ENCODE measurements around the gene LIMS1.
"Not testable (repeated sequence)": the region's sequence is repeated elsewhere in the genome, so short reads cannot be mapped to it uniquely, and the experiment has no call there.

The LIMS1 gene

DNA sequence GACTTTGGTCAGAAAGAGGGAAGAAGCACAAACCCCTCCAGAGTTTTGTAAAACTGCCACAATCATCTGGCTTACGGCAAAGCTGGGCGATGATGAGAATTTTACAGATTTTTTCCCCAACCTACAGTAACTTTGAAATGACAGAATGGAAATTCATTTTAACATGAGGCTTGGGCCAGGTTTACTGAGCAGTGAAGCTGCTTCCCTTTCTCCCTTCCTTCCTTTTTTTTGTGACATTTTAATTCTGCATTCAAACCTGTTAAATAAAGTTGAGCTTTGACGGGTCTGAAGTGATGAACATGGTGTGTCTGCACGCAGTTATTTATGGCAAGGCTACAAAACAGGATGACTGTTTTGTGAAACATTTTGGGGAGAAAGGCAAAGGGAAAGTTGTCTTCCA lies 123.2 kb downstream of the LIMS1 start:
- FAIRE-seq; DNase-seq (ENCODE audit: low spot score): not testable (repeated sequence)

GRCh38 chr2:108658553-108658952 lies 124.3 kb downstream of the LIMS1 start:
- DNase-seq (ENCODE audit: low spot score); FAIRE-seq: not testable (repeated sequence)

DNA sequence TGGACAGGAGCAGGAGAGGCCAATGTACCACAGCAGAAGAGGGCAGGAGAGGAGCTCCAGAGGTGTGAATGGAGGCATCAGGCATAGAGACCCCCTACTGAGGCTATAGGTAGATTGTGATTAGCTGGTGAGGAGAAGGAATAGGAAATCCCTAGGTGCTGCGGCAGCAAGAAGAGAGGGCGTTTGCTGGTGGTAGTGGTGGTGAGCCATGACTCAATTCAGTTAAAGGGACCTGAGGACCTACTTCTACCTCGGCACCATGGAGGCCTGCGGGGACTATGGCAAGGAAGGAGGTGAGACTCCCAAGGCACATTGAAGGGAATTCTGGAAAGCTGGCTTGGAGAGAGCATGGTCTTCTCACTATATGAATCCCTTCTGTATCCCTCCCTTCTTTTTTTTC lies 127.2 kb downstream of the LIMS1 start:
- not testable (repeated sequence) for FAIRE-seq

GRCh38 chr2:108662207-108662612 lies 127.9 kb downstream of the LIMS1 start:
- DNase-seq (ENCODE audit: low spot score) = peak; percentile 62
- peak; percentile 89 for FAIRE-seq

More for the DNA sequence above, 127.2 kb downstream of the LIMS1 start:
- DNase-seq (ENCODE audit: low spot score) = not testable (repeated sequence)

DNA sequence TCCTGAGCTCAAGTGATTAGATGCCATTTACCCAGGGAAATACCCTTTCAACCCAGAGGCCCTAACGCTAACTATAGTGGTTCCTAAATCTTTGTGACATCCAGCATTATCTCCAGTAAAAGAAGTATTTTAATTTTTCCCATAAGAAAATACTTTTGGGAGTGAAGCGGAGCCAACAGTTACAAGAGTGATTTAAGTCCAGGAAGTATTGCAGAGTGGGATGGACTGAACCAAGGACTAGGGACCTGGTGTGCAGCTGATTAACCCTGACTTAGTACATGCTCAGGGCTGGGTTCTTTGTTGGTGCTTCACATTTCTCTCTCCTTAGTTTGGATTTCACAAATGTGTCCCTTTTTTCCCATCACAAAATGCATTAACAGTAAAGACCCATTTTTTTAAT lies 129.1 kb downstream of the LIMS1 start:
- not testable (repeated sequence) for DNase-seq (ENCODE audit: low spot score); FAIRE-seq

- not testable (repeated sequence) for FAIRE-seq; DNase-seq (ENCODE audit: low spot score)
These were observed 129.8 kb downstream of the LIMS1 start for GRCh38 chr2:108664089-108664488.

DNA sequence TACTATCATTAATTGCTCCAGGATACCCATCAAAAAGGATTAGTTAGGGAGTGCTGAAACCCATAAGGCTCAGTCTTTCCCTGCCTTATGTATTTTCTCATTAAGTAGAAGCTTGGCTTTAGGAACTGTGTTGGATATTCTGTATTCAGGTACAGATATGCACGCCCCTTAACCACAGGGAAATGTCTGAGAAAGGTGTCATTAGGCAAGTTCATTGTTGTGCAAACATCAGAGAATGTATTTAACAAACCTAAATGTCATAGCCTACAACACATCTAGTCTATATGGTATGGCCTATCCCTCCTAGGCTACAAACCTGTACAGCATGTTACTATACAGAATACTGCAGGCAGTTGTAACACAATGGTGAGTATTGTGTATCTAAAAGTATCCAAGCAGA lies 130.7 kb downstream of the LIMS1 start:
- DNase-seq (ENCODE audit: low spot score); FAIRE-seq: not testable (repeated sequence)

DNA sequence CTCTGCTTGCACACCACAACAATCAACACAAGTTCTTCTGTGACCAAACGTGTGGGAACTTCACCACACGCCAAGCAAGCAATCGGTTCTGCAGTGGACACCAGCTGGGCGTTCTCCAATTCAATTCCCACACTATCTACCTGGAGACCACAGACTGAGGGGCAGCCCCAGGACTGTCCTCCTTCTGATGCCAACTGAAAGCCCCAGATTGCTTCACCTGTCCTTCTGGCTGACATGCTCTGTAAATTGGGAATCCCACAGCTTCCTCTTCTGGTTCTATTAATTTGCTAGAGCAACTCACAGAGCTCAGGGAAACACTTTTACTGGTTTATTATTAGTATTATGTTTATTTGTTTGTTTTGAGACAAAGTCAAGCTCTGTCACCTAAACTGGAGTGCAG lies 131.7 kb downstream of the LIMS1 start:
- not testable (repeated sequence) for DNase-seq (ENCODE audit: low spot score); FAIRE-seq

DNA sequence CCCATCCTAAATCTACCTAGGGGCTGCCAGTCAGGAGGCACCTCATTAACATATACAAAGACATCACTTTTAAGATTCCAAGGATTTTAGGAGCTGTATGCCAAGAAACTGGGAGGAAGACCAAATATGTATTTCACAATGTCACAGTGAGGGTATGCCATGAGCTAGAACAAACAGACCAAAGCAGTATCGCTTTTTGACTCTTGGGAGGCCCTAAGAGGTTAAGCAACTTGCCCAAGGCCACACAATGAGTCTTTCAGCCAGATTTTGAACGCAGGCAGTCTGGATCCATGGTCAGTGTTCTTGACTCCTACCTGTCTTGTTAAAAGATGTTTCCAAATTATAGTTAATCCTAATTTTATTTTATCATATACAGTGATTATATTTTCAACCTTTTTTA lies 132.9 kb downstream of the LIMS1 start:
- DNase-seq (ENCODE audit: low spot score); FAIRE-seq: not testable (repeated sequence)

- DNase-seq (ENCODE audit: low spot score); FAIRE-seq: not testable (repeated sequence)
These were observed 136.0 kb downstream of the LIMS1 start for GRCh38 chr2:108670282-108670681.

- DNase-seq (ENCODE audit: low spot score); FAIRE-seq: not testable (repeated sequence)
These were observed 138.0 kb downstream of the LIMS1 start for GRCh38 chr2:108672200-108672805.

DNA sequence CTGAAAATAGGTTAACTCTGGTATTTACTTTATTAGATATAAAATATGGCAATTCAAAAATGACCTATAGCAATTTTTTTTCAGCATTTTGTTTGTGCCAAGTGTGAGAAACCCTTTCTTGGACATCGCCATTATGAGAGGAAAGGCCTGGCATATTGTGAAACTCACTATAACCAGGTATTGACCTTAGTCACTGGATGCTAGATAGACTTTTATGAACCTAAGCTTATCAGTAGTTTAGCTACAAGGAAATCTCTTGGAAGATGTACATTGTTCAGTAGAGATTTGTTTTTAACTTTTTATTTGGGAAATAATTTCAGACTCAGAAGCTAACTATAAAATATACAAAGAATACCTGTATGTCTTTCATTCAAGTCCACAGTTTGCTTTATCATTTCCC lies 142.3 kb downstream of the LIMS1 start:
- DNase-seq (ENCODE audit: low spot score); FAIRE-seq: not testable (repeated sequence)

GRCh38 chr2:108677239-108677744 lies 143.0 kb downstream of the LIMS1 start:
- FAIRE-seq = not testable (repeated sequence)

GRCh38 chr2:108678198-108678651 lies 144.0 kb downstream of the LIMS1 start:
- FAIRE-seq; DNase-seq (ENCODE audit: low spot score): not testable (repeated sequence)

More at GRCh38 chr2:108677239-108677744, 143.0 kb downstream of the LIMS1 start:
- not testable (repeated sequence) for DNase-seq (ENCODE audit: low spot score)

DNA sequence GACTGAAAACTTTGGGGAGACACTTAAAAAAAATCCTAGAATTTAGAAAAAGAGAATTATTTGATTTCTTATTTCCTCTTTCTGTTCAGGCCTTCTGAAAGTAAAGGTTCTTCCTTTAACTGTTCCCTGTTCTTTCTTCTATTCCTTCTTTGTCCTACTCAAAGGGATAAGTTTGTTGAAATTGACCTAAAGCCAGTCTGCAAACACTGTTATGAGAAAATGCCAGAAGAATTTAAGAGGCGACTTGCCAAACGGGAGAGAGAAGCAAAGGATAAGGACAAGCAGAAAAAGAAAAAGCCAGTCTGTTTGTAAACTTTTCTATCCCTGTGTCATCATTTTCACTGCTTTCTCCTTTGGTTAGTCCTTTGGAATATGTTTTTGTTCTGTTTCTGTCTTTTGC lies 146.5 kb downstream of the LIMS1 start:
- FAIRE-seq; DNase-seq (ENCODE audit: low spot score): not testable (repeated sequence)

GRCh38 chr2:108688818-108689756 lies 154.8 kb downstream of the LIMS1 start:
- peak; percentile 63 for FAIRE-seq
- peak; percentile 55 for DNase-seq (ENCODE audit: low spot score)

DNA sequence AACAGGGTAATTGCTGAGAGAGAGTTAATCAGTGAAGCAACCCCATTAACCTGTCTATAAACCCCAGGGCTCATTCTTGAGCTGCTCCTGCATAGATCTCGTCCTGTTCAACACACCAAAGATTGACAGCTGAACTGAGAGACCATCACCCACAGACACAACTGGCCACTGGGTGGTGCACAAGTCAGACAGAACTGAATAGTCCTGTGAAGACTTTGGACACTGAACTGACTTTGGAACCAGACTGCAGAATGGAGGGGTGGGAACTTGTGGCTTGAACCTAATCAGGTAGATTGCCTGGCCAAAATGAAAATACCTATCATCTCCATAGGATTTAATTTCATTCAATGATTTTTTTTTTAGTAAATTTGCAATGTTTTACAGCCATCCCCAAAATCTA lies 155.7 kb downstream of the LIMS1 start:
- FAIRE-seq = peak; percentile 72

DNA sequence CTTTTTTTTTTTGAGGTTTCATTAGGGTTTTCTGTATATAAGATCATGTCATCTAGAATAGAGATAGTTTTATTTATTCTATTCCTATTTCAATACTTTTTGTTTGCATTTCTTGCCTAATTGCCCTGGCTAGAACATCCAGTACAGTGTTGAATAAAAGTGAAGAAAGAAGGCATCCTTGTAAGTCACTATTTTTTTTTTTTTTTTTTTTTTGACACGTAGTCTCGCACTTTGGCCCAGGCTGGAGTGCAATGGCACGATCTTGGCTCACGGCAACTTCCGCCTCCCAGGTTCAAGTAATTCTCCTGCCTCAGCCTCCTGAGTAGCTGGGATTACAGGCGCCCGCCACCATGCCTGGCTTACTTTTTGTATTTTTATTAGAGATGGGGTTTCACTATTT lies 157.2 kb downstream of the LIMS1 start:
- DNase-seq (ENCODE audit: low spot score) = no peak
- FAIRE-seq = no peak

More for the DNA sequence above, 155.7 kb downstream of the LIMS1 start:
- not testable (repeated sequence) for DNase-seq (ENCODE audit: low spot score)

DNA sequence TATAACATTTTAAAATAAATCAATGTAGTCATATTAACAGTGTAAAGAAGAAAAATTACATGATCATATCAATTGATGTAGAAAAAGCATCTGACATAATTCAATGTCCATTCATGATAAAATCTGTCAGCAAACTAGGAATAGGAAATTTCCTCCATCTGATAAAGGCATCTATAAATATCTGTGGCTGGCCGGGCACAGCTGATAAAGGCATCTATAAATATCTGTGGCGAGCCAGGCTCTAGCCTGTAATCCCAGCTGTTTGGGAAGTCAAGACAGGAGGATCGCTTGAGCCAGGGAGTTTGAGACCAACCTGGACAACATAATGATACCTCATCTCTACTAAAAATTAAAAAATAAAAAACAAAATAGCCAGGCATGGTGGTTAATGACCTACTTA lies 166.9 kb downstream of the LIMS1 start:
- DNase-seq (ENCODE audit: low spot score) = no peak
- no peak for FAIRE-seq

GRCh38 chr2:108701806-108702205 lies 167.5 kb downstream of the LIMS1 start:
- DNase-seq (ENCODE audit: low spot score) = no peak
- no peak for FAIRE-seq

GRCh38 chr2:108704871-108705270 lies 170.6 kb downstream of the LIMS1 start:
- no peak for DNase-seq (ENCODE audit: low spot score)
- no peak for FAIRE-seq

DNA sequence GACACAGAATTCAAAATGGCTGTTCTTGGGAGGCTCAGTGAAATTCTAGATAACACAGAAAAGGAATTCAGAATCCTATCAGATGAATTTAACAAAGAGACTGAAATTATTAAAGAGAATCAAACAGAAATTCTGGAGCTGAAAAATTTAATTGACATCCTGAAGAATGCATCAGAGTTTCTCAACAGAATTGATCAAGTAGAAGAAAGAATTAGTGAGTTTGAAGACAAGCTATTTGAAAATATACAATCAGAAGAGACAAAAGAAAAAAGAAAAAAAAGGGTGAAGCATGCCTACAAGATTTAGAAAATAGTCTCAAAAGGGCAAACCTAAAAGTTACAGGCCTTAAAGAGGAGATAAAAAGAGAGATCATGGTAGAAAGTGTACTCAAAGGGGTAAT lies 173.0 kb downstream of the LIMS1 start:
- FAIRE-seq = no peak
- no peak for DNase-seq (ENCODE audit: low spot score)
